Stimulated activated CD4-positive, alpha-beta T cell treated with anti-CD3 and anti-CD28 coated beads, Interleukin-4, amount 100 ng/mL, for 1 hour (primary cell): Measurements from ENCODE around the gene ZDHHC14.
"Not testable (repeated sequence)": the region's sequence is repeated elsewhere in the genome, so short reads cannot be mapped to it uniquely, and the experiment has no call there.

ENCODE experiments used
- DNase-seq: peaks from one replicate; pipeline ENCODE4 v3.0.0-alpha.2; 2020

Gene ZDHHC14

GRCh38 chr6:157556671-157557430 is 175.9 kb downstream of the ZDHHC14 start:
- DNase-seq, result no peak

- no peak for DNase-seq
Measured at GRCh38 chr6:157557559-157557958, 176.6 kb downstream of the ZDHHC14 start.

- DNase-seq, result no peak
Measured at GRCh38 chr6:157558049-157558448, 177.1 kb downstream of the ZDHHC14 start.

GRCh38 chr6:157558487-157559200 is 177.7 kb downstream of the ZDHHC14 start:
- no peak for DNase-seq

GRCh38 chr6:157559201-157559756 is 178.3 kb downstream of the ZDHHC14 start:
- DNase-seq, result no peak

- not testable (repeated sequence) for DNase-seq
Measured at GRCh38 chr6:157560063-157560462, 179.1 kb downstream of the ZDHHC14 start.

- DNase-seq, result no peak
Measured at GRCh38 chr6:157560691-157561413, 179.9 kb downstream of the ZDHHC14 start.

GRCh38 chr6:157561414-157561790 is 180.4 kb downstream of the ZDHHC14 start:
- DNase-seq, result no peak

- DNase-seq, result no peak
Measured at GRCh38 chr6:157561929-157562810, 181.2 kb downstream of the ZDHHC14 start.

- DNase-seq, result no peak
Measured at GRCh38 chr6:157562997-157563396, 182.0 kb downstream of the ZDHHC14 start.

GRCh38 chr6:157563611-157564284 is 182.8 kb downstream of the ZDHHC14 start:
- no peak for DNase-seq

- no peak for DNase-seq
Measured at GRCh38 chr6:157568702-157569101, 187.7 kb downstream of the ZDHHC14 start.

- no peak for DNase-seq
Measured at GRCh38 chr6:157569543-157569942, 188.6 kb downstream of the ZDHHC14 start.

- DNase-seq, result no peak
Measured at GRCh38 chr6:157570104-157570503, 189.1 kb downstream of the ZDHHC14 start.

GRCh38 chr6:157570752-157571151 is 189.8 kb downstream of the ZDHHC14 start:
- DNase-seq, result no peak

GRCh38 chr6:157571269-157571668 is 190.3 kb downstream of the ZDHHC14 start:
- DNase-seq, result no peak

- no peak for DNase-seq
Measured at GRCh38 chr6:157571950-157572349, 191.0 kb downstream of the ZDHHC14 start.

GRCh38 chr6:157574851-157575424 is 193.9 kb downstream of the ZDHHC14 start:
- no peak for DNase-seq

GRCh38 chr6:157575436-157576145 is 194.6 kb downstream of the ZDHHC14 start:
- DNase-seq, result no peak

- DNase-seq, result not testable (repeated sequence)
Measured at GRCh38 chr6:157576991-157577390, 196.0 kb downstream of the ZDHHC14 start.

GRCh38 chr6:157578527-157578926 is 197.5 kb downstream of the ZDHHC14 start:
- DNase-seq, result not testable (repeated sequence)
